Dermis lymphatic vessel endothelial cell (primary cell): ENCODE measurements around the gene ZCCHC7. TPM values are rescaled to one million over a fixed set of nuclear protein-coding genes. Genes with fewer than 3 reads are reported as not detected.

Experiments
- total RNA-seq: library from RNA; depleted of rRNA; stranded (reverse); fragments of >200 nt; gene quantifications from 2 replicates; pipeline ENCODE4 v1.2.1, GENCODE V29; 2014

ZCCHC7 gene
- 8.7 and 12.4 TPM in 2 replicates for total RNA-seq

DNA sequence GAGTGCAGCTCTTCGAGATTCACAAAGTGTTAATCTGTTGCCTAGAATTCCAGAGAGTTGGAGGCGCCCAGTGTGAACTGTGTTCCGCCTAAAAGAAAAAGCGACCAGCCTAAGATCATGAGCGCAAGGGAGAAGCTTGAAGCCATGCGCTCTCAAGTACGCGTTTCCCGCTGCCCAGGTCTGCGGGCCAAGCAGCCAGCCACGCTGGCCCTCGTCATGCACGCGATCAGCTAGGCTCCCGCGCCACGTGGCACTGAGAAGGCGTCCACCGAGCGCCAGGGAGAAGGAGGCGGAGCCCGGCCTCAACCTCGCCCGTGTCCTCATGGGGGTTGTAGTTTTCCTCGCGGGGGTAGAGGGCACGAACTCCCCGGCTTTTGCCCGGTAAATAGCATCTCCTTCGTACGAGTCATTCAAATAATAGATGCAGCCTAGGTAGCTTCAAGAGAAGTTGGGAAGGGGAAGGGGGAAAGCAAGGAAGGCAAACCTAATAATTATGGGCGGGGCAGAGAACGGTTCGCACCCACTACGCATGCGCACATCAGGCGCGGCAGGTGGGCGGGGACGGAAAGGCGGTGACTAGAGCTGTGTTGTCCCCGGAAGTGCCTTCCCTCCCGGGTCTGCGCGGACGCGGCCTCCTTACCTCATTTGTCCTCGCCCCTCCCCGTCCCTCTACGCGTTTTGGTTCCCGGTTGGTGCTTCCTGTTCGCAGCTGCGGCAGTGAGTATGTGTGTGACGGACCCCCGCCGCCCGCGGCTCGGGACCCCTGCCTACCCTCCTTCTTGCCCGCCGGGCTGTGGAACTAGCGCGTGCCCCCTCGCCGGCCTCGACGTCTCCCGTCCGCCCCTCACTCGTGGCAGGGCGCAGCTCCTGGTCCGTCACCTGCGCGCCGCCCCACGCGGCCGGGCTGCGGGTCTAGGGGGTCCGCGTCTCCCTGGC, at the start of gene ZCCHC7:
Gene ZCCHC7, plus strand, starts transcription at position 668 of the 936 bp plus-strand sequence.

Other genes with a start within 250 kb of the ZCCHC7 start
- not detected in 2 replicates for gene PAX5, start 86.3 kb upstream of the ZCCHC7 start, total RNA-seq